Endometrium (tissue), 2 donors: ENCODE measurements around the gene PSMA6.
"Not testable (repeated sequence)": the region's sequence is repeated elsewhere in the genome, so short reads cannot be mapped to it uniquely, and the experiment has no call there.

Source experiments
- FAIRE-seq: peaks from 2 replicates; lab custom pipeline; 2012; peaks lifted over from hg19 to GRCh38; lab: Jason Lieb, UNC
- donor health status: control.
- donor health status: control.

The PSMA6 gene

DNA sequence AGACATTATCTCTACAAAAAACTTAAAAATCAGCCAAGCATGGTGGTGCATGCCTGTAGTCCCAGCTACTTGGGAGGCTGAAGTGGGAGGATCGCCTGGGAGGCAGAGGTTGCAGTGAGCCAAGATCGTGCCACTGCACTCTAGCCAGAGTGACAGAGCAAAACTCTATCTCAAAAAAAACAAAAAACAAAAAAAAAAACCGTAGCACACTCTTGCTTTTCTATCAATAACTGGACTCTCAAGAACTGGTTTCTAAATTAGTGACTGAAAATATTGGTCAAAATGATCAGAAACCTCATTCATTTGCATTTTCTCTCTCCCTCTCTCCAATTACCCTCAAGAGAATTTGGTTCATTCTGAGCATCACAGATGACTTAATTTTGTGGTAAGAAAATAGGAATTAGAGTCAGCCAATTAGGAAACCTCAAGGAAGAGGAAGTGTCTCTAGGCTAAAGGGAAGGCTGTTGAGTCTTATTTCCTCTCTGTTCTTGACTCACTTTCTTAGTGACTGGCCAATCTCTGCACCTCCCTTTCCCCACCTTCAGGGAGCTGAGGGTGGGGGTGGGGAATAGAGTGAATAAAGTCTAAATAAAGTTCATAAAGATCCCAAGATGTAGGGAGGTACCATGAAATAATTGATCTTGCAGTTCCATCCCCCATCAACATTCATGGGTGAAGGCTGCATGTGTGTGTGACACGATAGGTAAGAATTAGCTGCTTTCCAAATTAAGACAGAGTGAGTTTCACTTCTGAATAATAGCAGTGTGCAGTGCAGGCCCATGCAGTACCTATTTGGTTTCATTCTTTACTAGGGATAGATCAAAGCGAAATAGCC, 6.8 kb upstream of the PSMA6 start:
- FAIRE-seq = no peak

DNA sequence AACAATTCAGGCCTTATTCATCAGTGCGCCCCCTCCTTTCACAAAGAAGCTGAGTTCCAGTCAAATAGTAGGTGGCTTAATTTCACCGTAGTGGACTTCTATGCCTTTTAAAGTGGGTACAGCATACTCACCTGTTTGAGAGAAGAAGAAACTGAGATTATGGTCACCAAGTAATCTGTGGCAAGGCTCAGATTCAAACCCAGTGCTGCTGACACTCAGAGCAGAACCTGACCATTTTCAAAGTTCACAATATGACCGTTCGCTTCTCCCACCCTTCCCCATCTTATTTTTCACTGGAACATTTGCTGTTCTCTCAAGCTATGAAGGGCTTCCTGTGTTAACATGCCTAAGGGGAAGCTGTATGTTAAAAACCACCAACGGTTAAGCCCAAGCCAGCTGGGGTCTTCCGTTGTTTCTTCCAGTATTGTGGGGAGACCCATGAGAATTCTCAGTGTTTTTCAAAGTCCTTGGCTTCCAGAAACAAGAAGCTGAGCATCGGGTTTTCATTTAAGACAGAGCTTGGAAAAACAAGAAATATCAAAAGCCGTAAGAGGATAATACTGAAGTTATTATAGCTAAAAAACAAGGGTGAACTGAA, 6.1 kb upstream of the PSMA6 start:
- no peak for FAIRE-seq

DNA sequence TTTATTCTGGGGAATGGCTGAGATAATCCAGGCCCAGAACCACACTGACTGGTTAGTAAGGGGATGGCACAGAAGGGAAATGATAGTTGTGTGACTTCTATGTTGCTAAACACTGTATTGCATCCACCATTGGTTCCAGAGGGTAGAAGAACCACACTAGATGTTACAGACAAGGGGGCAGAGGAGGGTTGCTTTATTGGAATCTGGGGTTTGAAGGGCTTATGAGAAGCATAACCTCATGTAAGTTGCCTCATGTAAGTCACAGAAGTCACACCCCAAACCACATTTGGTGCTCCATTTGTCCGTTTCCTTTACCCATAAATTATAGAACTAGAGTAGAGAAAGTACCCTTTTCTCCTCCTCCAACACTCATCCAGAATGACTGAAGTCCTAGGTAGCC, 5.5 kb upstream of the PSMA6 start:
- no peak for FAIRE-seq

DNA sequence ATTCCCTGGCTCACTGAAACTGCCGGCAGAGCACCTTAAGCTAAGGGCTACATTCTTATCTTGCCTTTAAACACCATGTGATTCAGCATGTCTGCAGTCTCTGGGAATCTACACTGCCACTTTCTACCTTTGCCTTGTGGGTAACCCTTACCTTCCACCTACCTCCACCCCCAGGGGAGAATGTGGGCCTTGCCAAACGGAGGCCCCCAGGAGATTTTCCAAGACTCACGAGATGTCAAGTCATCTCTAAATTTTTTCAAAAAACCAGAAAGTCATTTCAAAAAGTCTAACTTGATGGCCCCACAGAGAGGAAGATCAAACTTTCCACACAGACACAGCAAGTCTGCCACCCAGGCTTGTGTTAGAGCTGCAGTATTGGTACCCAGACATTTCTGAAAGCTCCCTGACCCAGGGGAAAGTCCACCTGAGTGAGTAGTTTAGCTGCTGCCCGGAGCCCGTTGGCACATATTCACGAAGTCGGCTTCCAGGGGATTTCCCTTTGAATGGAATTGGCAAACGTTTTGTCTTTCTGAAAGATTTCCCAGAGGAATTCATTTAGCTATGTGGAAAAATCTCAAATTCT, 4.7 kb upstream of the PSMA6 start:
- no peak for FAIRE-seq

DNA sequence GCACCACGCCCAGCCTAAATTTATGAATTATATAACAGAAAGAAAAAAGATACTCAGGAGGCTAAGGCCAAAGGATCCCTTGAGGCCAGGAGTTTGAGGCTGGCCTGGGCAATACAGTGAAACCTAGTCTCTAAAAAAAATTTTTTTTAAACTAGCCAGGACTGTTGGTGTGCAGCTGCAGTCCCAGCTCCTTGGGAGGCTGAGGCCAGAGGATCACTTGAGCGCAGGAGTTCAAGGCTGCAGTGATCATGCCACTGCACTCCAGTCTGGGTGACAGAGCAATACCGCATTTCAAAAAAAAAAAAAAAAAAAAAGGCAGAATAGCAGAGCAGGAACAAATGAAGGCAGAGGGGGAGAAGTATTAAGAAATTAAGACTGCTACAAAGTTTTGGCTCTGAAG, 2.6 kb upstream of the PSMA6 start:
- no peak for FAIRE-seq

DNA sequence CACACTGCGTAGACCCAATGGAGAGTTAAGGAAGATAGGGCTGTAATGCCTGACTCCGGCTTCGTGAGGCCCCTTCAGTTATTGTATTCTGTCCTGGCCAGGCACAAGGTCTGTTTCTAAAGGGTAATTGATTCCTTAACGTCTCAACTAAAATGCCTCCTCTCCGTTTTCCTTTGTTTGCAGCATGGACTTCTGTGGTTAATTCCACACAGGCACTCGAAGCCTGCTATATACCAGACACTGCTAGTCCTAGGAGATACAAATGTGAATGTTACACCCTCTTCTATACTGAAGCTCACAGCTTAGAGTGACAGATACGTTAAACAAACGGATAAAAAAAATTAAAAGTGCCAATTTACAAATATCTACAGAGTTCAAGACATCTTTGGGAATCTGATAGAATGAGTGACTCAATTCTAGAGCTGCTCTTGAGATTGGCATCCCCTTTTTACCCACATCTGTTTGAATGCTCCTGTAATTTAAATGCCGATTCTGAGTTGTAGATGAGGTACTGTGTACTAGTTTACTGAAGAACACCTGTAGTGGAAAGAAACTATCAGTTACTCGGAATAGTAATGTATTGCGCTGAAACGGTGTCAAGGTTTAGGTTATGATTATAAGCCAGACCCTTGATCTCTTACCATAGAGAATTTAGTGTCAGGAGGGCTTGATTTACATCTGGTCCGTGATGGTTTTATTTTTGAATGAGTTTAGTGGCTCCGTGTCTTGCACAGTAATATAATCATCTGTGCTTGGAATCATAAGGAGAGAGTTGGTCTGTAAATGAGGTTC, 784 bp downstream of the PSMA6 start:
- no peak for FAIRE-seq

DNA sequence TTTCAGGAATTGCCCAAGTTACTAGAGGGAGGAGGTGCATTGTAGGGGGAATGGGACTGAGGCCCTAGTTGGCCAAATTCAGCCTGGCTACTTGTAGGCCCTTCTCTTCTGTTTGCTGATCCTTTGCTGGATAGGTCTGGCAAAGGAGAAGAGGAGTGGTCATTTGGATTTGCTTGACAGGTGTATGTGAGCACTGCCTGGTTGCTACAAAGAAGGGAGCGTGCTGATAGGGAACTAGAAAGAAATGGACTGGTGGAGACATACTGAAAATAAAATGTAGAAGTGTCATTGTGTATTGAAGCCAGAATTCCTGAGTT, 3.6 kb downstream of the PSMA6 start:
- no peak for FAIRE-seq

DNA sequence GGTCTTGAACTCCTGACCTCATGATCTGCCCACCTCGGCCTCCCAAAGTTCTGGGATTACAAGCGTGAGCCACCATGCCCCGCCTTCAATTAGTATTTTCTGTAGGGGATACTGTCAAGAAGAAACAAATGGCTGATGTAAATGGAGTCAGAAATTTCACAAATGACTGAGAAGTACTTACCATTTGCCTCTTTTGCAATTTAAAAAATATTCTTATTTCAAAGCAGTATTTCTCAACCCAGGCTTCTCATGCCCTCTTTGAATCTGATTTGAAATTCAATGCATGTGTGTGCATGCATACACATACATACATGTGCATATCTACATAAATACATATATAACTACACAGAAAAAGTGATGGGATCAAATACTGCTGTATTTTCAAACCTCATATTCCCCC, 4.4 kb downstream of the PSMA6 start:
- no peak for FAIRE-seq

DNA sequence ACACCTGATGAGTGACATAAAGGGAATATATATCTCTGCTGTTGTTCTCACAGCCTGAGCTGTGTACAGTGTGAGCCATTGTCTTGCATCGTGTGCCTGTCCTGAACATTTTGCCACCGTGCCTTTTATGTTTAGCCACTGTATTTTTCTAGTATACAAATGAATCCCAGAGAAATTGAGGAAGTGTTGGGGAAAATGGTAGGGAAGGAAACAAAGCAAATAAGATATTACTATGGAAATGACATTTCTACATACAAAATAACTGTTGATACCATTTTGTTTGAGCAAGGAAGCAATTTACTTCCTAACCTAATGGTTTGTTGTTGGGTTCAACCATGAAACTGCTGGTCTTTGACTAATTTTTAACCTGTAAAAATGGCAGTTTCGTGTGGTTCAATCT, 5.5 kb downstream of the PSMA6 start:
- FAIRE-seq = no peak

DNA sequence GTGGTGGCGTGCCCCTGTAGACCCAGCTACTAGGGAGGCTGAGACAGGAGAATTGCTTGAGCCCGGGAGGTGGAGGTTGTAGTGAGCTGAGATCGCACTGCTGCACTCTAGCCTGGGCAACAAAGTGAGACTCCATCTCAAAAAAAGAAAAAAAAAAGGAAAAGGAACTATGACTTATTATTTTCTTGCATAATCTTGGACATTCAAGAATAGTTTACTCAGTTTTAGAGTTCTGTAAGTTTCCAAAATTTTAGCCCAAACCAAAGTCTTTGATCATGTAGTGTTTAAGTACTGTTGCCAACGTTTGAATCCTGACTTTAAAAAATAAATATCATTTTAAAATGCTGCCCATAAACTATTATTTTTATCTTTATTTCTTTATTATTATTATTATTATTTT, 6.2 kb downstream of the PSMA6 start:
- no peak for FAIRE-seq

DNA sequence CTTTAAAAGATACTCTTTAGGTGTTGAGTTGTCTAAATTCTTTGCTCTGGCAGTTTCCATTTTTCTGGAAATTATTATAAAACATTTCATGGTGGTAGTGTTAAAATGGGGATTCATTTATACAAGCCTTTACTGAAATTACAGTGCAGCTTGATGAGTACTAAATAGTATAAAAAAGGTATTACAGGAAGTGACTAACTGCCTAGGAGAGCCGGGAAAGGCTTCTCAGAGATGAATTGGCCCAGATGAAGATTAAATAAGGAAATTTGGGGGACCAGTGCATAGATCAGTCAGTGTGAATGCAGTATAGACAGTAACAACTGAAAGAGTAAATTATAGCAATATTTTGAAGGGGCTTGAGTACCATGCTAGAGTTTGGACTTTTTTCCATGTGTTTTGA, 7.5 kb downstream of the PSMA6 start:
- FAIRE-seq = no peak

DNA sequence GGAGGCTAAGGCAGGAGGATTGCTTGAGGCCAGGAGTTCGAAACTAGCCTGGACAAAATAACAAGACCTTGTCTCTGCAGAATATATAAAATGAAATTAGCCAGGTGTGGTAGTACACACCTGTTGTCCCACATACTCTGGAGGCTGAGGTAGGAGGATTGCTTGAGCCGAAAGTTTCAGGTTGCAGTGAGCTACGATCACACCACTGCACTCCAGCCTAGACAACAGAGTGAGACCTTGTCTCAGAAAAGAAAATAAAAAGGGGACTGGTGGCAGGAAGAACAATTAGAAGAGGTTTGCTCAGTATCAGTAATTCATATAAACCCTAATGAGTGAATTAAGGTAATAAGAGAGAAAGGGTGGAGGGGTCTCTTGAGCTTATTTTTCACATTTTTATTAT, 8.0 kb downstream of the PSMA6 start:
- FAIRE-seq = no peak

DNA sequence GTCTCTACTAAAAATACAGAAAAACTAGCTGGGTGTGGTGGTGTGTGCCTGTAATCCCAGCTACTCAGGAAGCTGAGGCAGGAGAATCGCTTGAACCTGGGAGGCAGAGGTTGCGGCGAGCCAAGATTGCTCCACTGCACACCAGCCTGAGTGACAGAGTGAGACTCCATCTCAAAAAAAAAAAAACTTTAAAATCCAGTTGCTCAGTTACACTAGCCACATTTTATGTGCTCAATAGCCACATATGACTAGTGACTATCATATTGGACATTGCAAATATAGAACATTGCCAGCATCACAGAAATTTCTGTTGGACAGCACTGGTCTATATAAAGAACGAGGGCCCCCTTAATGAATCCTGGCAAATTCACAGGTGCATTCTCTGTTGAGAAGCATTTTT, 9.2 kb downstream of the PSMA6 start:
- FAIRE-seq = not testable (repeated sequence)

DNA sequence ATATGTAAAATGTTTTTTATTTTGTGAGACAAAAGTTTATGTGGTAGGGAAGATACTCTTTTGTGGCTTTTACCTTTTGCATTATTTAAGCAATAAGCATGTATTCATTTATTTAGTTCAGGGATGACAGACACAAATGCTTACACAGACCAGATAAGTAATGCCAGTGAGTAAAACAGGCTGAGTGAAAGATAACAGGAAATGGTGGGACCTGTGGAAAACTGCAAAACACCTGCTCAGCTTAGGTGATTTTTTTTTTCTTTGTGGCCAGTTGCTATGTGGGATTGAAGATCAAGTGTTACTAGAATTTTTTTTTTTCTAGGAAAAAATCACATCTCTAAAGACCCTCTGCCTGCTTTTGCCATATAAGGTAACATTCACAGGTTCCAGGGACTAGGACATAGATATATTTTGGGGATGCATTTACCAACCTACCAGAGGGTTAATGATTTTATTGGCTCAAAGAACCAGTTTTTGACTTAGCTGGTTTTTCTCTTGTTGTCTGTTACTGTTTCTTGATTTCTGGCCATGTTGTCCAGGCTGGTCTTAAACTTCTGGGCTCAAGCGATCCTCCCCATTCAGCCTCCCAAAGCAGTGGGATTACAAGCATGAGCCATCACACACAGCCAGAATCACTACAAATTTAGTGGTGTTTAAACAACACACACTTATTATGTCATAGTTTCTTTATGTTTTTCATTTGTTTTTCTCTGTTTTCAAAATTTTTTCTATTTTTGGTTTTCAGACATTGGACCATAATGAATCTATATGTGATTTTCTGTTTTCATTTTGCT, 9.8 kb downstream of the PSMA6 start:
- FAIRE-seq = no peak

DNA sequence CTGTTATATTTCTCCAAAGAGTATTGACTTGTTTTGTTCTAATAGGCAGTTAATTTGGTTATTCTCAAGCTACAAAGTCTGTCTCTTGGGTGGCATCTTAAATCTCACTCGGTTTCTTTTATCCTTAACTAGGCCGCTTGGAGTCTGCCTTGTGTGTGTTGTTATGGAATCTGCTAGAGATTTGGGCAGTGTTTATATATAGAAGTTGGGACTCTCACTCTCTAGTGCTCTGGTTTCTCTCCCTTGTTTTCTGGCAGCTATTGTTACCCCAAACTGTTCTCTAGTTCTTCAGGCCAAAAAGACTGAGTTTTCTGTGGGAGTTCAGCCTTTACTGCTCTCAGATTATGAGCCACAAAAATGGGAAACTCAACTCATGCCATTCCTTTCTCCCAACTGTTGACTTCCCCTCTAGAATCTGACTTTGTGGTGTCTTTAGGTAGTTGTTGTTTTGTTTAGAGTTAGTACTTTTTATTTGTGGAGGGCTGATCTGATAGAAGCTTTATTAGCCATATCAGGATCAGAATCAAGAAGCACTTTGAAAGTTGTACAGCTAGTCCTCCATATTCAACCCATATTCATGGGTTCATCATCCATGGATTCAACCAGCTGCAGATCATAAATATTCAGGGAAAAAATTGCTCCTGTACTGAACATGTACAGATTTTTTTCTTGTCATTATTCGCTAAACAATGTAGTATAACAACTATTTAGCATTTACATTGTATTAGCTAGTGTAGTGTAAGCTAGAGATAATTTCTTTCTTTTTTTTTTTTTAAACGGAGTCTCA, 11.2 kb downstream of the PSMA6 start:
- FAIRE-seq = no peak

DNA sequence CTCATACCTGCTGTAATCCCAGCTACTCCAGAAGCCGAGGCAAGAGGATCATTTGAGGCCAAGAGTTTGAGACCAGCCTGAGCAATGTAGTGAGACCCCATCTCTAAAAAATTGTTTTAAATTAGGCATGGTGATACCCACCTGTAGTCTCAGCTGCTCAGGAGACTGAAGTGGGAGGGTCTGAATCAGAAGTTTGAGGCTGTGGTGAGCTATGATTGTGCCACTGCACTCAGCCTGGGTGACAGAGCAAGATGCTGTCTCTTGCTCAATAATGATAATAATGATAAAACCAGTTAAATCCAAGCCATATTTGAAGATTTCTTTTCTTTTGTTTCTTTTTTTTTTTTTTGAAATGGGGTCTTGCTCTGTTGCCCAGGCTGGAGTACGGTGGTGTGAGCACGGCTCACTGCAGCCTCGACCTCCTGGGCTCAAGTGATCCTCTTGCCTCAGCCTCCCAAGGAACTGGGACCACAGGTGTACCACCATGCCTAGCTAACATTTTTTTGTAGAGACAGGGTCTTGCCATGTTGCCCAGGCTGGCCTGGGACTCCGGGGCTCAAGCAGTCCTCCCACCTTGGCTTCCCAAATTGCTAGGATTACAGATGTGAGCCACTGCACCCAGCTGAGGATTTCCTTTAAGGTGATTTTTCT, 12.8 kb downstream of the PSMA6 start:
- no peak for FAIRE-seq

DNA sequence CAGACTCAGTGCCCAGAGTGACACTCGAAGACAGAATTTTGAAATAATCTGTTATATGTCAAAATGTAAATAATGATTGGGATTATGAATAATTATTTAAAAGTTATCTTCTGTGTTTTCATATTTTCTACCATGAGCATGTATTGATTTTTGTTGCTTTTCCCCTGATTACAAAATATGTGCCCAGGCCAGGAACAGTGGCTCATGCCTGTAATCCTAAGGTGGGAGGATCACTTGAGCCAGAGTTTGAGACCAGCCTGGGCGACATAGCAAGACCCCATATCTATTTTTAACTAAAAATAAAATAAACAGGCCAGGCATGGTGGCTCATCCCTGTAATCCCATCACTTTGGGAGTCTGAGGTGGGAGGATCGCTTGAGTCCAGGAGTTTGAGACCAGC, 13.5 kb downstream of the PSMA6 start:
- FAIRE-seq = no peak

DNA sequence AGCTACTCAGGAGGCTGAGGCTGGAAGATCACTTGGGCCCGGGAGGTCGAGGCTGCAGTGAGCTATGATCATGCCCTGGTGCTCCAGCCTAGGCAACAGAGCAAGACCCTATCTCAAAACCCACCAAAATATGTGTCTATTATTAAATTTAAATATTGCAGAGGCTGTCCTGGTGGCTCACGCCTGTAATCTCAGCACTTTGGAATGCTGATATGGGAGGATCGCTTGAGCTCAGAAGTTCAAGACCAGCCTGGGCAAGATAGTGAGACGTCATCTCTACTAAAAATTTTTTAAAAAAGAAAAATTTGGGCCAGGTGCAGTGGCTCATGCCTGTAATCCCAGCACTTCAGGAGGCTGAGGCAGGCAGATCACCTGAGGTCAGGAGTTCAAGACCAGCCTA, 13.9 kb downstream of the PSMA6 start:
- FAIRE-seq = no peak

DNA sequence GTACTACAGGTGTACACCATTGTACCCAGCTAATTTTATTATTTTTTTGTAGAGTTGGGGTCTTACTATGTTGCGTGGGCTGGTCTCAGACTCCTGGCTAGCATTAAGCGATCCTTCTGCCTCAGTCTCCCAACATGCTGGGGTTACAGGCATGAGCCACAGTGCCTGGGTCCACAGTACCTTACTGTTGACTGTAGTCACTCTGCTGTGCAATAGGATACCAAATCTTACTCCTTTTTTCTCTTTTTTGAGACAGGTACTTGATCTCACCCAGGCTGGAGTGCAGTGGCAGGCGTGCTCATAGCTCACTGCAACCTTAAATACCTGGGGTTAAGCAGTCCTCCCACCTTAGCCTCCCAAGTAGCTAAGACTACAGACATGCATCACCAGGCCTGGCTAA, 25.6 kb downstream of the PSMA6 start:
- no peak for FAIRE-seq

DNA sequence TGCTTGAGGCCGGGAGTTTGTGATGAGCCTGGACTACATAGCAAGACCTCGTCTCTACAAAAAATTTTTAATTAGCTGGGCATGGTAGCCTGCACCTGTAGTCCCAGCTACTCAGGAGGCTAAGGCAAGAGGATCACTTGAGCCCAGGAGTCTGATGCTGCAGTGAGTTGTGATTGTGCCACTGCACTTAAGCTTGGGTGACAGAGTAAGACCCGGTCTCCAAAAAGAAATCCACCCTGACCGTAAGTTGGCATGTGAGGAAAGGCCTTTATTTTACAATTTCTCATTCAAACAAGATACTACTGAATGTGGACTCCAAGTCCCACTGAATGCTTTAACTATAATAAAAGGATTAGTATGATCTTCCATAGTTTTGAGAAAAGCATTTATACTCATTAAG, 27.3 kb downstream of the PSMA6 start:
- no peak for FAIRE-seq

DNA sequence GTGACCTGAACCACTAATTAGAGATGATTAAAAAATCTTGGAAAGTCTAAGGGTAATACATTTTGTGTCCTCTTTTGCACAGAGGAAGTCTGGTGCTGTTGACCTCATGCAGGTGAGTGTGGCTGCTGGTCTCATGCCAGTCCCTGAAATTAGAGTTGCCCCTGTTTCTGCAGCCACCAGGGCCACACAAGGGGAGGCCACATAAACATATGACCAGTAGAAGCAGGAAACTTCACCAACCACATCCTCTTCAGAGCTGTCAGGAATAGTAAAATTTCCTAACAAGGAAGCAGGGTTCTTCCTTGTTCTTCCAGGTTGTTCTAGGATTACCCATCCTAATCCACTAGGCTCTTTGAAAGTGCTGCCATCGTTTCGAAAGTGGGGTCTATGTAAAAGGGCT, 28.3 kb downstream of the PSMA6 start:
- FAIRE-seq = no peak
